Activated CD8-positive, alpha-beta memory T cell treated with anti-CD3 and anti-CD28 coated beads, Interleukin-2, amount 50 U/mL, for 24 hours (primary cell): ENCODE measurements around the gene NDUFB6.
"Not testable (repeated sequence)": the region's sequence is repeated elsewhere in the genome, so short reads cannot be mapped to it uniquely, and the experiment has no call there.

Experiments
- DNase-seq: peaks from one replicate; pipeline ENCODE4 v3.0.0-alpha.2; 2020; ENCODE audit errors: extremely low read depth

The NDUFB6 gene

GRCh38 chr9:32524558-32524891, 48.4 kb downstream of the NDUFB6 start:
- not testable (repeated sequence) for DNase-seq

- DNase-seq: no peak
Measured at GRCh38 chr9:32523910-32524309, 49.0 kb downstream of the NDUFB6 start.

- no peak for DNase-seq
Measured at GRCh38 chr9:32518276-32518675, 54.7 kb downstream of the NDUFB6 start.

GRCh38 chr9:32516241-32516640, 56.7 kb downstream of the NDUFB6 start:
- DNase-seq: no peak

GRCh38 chr9:32508728-32509127, 64.2 kb downstream of the NDUFB6 start:
- no peak for DNase-seq

GRCh38 chr9:32503008-32503407, 70.0 kb downstream of the NDUFB6 start:
- DNase-seq: no peak
